Karpas-422 (cell line): Measurements from ENCODE around the gene PCP2. TPM values are rescaled to one million over a fixed set of nuclear protein-coding genes. Genes with fewer than 3 reads are reported as not detected.

Experiments
- DNase-seq: peaks from one replicate; pipeline ENCODE4 v3.0.0-alpha.2; 2015
- H2AFZ ChIP-seq: fragments of 200-600 bp; sonication (generic); 2 replicates; pipeline ENCODE4 v1.6.1; 2014; ENCODE audit warnings: antibody characterized with exemption, low read length, mixed read lengths
- H3K27ac ChIP-seq: fragments of 200-600 bp; sonication (generic); 2 replicates; pipeline ENCODE4 v1.5.1; 2014; ENCODE audit warnings: mild to moderate bottlenecking, low read length, moderate library complexity
- H3K27me3 ChIP-seq: fragments of 200-600 bp; sonication (generic); 2 replicates; pipeline ENCODE4 v1.6.1; 2014; ENCODE audit warnings: low read length, mixed read lengths
- H3K36me3 ChIP-seq: fragments of 200-600 bp; sonication (generic); 2 replicates; pipeline ENCODE4 v1.6.1; 2014; ENCODE audit warnings: low read length, mixed read lengths; ENCODE audit not compliant: insufficient read depth
- H3K4me1 ChIP-seq: fragments of 200-600 bp; sonication (generic); 2 replicates; pipeline ENCODE4 v1.6.1; 2014; ENCODE audit warnings: mild to moderate bottlenecking, low read length, mixed read lengths
- H3K4me2 ChIP-seq: fragments of 200-600 bp; sonication (generic); 2 replicates; pipeline ENCODE4 v1.6.1; 2014; ENCODE audit warnings: low read length, low read depth, mild to moderate bottlenecking; ENCODE audit not compliant: poor library complexity, severe bottlenecking
- H3K4me3 ChIP-seq: fragments of 200-600 bp; sonication (generic); 2 replicates; pipeline ENCODE4 v1.5.1; 2014; ENCODE audit warnings: mild to moderate bottlenecking, antibody characterized with exemption, low read length, mixed read lengths
- H3K79me2 ChIP-seq: fragments of 200-600 bp; sonication (generic); 2 replicates; pipeline ENCODE4 v1.6.1; 2014; ENCODE audit warnings: mild to moderate bottlenecking, low read length, mixed read lengths
- H3K9ac ChIP-seq: fragments of 200-600 bp; sonication (generic); 2 replicates; pipeline ENCODE4 v1.6.0; 2014; ENCODE audit warnings: low read length
- H3K9me2 ChIP-seq: fragments of 200-600 bp; sonication (generic), shearing (Covaris generic); replicated peaks from 2 replicates; pipeline ENCODE4 v1.6.0; 2014; ENCODE audit warnings: mild to moderate bottlenecking, low read length, moderate library complexity; ENCODE audit not compliant: insufficient read depth
- H3K9me3 ChIP-seq: fragments of 300-700, 200-600 bp; sonication (generic); 2 replicates; pipeline ENCODE4 v1.6.1; 2014; ENCODE audit warnings: low read length, mixed read lengths
- H4K20me1 ChIP-seq: fragments of 200-600 bp; sonication (generic); 2 replicates; pipeline ENCODE4 v1.6.1; 2014; ENCODE audit warnings: mild to moderate bottlenecking, antibody characterized with exemption, low read length, low read depth; ENCODE audit not compliant: insufficient read depth
- small RNA-seq: library from RNA; depleted of rRNA; stranded (forward); fragments of <200 nt; gene quantifications from one replicate; pipeline ENCODE3, GENCODE V24; 2014
- total RNA-seq: library from RNA; depleted of rRNA; stranded (reverse); fragments of >200 nt; shearing (Covaris generic); gene quantifications from 2 replicates; pipeline ENCODE4 v1.2.3, GENCODE V29; 2014; ENCODE audit warnings: low replicate concordance; rRNA removed

Gene PCP2
- total RNA-seq, 1 experiment from 2014 or later: not detected

DNA sequence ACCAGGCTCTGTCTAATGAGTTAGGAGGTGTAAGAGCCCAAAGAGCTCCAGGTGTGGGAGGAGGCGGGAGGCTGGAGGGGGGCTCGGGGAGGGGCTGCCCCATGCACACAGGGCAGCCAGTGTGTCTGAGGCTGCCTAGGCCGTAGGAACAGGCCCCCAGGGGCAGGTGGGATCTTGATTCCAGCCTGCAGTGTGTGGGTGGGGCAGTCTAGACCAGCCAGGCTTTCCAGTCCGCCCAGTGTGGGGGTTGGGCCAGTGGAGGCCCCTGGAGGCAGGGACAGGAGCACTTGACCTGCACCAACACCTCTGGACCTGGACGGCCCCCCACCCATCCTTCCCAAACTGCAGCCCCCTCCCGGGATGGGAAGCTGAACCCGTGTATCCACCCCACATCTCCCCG, 43.3 kb downstream of the PCP2 start:
- Histone ChIP-seq H3K9me3 (no peaks in the 10 kb centered on the region), H3K27me3 (no peaks in the 10 kb centered on the region), H2AFZ (no peak overlapping the region), H3K79me2 (no peaks in the 10 kb centered on the region), H3K27ac (no peak overlapping the region), H3K9ac (no peak overlapping the region), H3K36me3 (no peaks in the 10 kb centered on the region), H4K20me1 (no peaks in the 10 kb centered on the region), H3K4me3 (no peak overlapping the region), H3K4me2 (no peak overlapping the region), H3K9me2 (no peaks in the 10 kb centered on the region), H3K4me1 (no peaks in the 10 kb centered on the region)
- DNase-seq: no peak

GRCh38 chr19:7589822-7590221, 43.7 kb downstream of the PCP2 start:
- Histone ChIP-seq H3K27me3 (no peaks in the 10 kb centered on the region), H3K79me2 (no peaks in the 10 kb centered on the region), H3K27ac (no peak overlapping the region), H3K9me2 (no peaks in the 10 kb centered on the region), H2AFZ (no peak overlapping the region), H3K9ac (no peak overlapping the region), H3K36me3 (no peaks in the 10 kb centered on the region), H3K4me3 (no peak overlapping the region), H3K9me3 (no peaks in the 10 kb centered on the region), H4K20me1 (no peaks in the 10 kb centered on the region), H3K4me1 (no peaks in the 10 kb centered on the region), H3K4me2 (no peak overlapping the region)
- no peak for DNase-seq

GRCh38 chr19:7582446-7582845, 51.1 kb downstream of the PCP2 start:
- H3K4me3 ChIP-seq: no peak overlapping the region
- H3K4me2 ChIP-seq: no peak overlapping the region
- no peaks in the 10 kb centered on the region for H3K9me3 ChIP-seq
- H3K36me3 ChIP-seq: no peaks in the 10 kb centered on the region
- H3K27me3 ChIP-seq: no peaks in the 10 kb centered on the region
- no peak overlapping the region for H3K9ac ChIP-seq
- no peaks in the 10 kb centered on the region for H3K79me2 ChIP-seq
- no peak for DNase-seq
- H2AFZ ChIP-seq: no peak overlapping the region
- H3K9me2 ChIP-seq: no peaks in the 10 kb centered on the region
- H4K20me1 ChIP-seq: no peaks in the 10 kb centered on the region
- no peak overlapping the region for H3K27ac ChIP-seq
- H3K4me1 ChIP-seq: no peaks in the 10 kb centered on the region

Small RNA genes within 50 kb of the gene (small RNA-seq; reads per million reads assigned to genes)
- not detected for gene MIR6792

Other genes with a start within 250 kb of the PCP2 start
- gene PEX11G, start 144.7 kb downstream of the PCP2 start, total RNA-seq: 1.0 and 1.8 TPM in 2 replicates
- gene ZNF358, start 117.6 kb downstream of the PCP2 start, total RNA-seq: not detected in 2 replicates
- 1.9 and 3.9 TPM in 2 replicates for gene MCOLN1, start 111.1 kb downstream of the PCP2 start, total RNA-seq
- gene PNPLA6, start 98.0 kb downstream of the PCP2 start, total RNA-seq: 65.8 and 121 TPM in 2 replicates
- gene CAMSAP3, start 37.9 kb downstream of the PCP2 start, total RNA-seq: 0.36 TPM in 1 of 2 replicates, not detected in the other
- 20.2 and 36.2 TPM in 2 replicates for gene XAB2, start 4.2 kb downstream of the PCP2 start, total RNA-seq
- gene PET100, start 3.9 kb downstream of the PCP2 start, total RNA-seq: 15.5 and 51.5 TPM in 2 replicates
- 36.5 and 61.3 TPM in 2 replicates for gene STXBP2, start 3.4 kb upstream of the PCP2 start, total RNA-seq
- not detected in 2 replicates for gene RETN, start 35.3 kb upstream of the PCP2 start, total RNA-seq
- gene MCEMP1, start 43.4 kb upstream of the PCP2 start, total RNA-seq: not detected in 2 replicates
- gene TRAPPC5, start 47.1 kb upstream of the PCP2 start, total RNA-seq: 52.1 and 116 TPM in 2 replicates
- gene FCER2, start 68.4 kb upstream of the PCP2 start, total RNA-seq: 0.14 TPM in 1 of 2 replicates, not detected in the other
- not detected in 2 replicates for gene CLEC4G, start 98.4 kb upstream of the PCP2 start, total RNA-seq
- gene CD209, start 113.8 kb upstream of the PCP2 start, total RNA-seq: not detected in 2 replicates
- gene CLEC4M, start 129.5 kb upstream of the PCP2 start, total RNA-seq: not detected in 2 replicates
- 6.0 and 8.9 TPM in 2 replicates for gene EVI5L, start 196.5 kb upstream of the PCP2 start, total RNA-seq
- gene PRR36, start 240.7 kb upstream of the PCP2 start, total RNA-seq: not detected in 2 replicates